Measurements from ENCODE around the gene PCARE. TPM values are rescaled to one million over a fixed set of nuclear protein-coding genes. Genes with fewer than 3 reads are reported as not detected.

The PCARE gene
- total and polyA plus RNA-seq, 2 donors (not counting 1 experiment from before 2014, with no cell fraction given) = not detected

DNA sequence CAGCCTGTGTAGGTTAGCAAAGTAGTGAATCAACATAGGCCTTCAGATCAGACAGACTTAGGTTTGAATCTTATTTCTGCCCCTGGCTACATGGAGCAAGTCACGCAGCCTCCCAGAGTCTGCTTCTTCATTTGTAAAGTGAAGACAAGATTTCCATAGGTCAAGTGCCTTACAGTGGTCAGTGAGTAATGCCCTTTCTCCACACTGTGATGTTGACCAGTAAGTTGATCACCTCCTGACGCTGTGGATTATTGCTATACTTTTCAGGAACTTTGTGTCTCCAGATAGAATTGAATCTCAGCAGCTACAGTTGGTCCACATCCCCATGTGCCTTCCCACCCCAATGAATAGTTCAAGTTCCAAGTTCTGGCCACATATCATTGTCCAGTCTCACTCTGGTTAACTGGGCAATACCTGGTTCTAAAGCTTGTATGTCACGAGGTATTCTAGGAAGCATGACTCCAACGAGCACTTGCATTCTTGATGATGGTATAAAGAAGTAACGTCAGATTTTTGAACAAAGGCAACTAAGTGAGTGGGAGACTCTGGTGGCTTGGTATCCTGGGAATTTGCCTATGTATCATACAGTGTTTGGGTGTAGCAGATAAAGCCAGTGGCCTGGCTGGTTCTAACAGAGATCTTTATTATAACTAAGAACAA, 38.8 kb upstream of the PCARE start:
- no peaks in the 10 kb centered on the region for H3K27me3 ChIP-seq (ENCODE audit: control insufficient read depth, insufficient read depth, low read length)
- no peak overlapping the region for H2AFZ ChIP-seq (ENCODE audit: low read length)
- no peaks in the 10 kb centered on the region for H3K9me3 ChIP-seq (ENCODE audit: control insufficient read depth, insufficient read depth, low read depth, low read length)
- peaks cover 26% of the 10 kb centered on the region for H3K4me1 ChIP-seq (ENCODE audit: control insufficient read depth, extremely low read depth, insufficient read depth, low read length)
- no peak overlapping the region for H3K4me2 ChIP-seq (ENCODE audit: extremely low read depth, insufficient read depth, low read length)
- no peak overlapping the region for H3K27ac ChIP-seq (ENCODE audit: insufficient read depth, low read length)
- TF ChIP-seq EZH2 (IDR thresholded peaks at IDR 0.05; ENCODE audit: low read length, missing control alignments) = no peak
- TF ChIP-seq, protein P1, sequence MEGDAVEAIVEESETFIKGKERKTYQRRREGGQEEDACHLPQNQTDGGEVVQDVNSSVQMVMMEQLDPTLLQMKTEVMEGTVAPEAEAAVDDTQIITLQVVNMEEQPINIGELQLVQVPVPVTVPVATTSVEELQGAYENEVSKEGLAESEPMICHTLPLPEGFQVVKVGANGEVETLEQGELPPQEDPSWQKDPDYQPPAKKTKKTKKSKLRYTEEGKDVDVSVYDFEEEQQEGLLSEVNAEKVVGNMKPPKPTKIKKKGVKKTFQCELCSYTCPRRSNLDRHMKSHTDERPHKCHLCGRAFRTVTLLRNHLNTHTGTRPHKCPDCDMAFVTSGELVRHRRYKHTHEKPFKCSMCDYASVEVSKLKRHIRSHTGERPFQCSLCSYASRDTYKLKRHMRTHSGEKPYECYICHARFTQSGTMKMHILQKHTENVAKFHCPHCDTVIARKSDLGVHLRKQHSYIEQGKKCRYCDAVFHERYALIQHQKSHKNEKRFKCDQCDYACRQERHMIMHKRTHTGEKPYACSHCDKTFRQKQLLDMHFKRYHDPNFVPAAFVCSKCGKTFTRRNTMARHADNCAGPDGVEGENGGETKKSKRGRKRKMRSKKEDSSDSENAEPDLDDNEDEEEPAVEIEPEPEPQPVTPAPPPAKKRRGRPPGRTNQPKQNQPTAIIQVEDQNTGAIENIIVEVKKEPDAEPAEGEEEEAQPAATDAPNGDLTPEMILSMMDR (conservative IDR thresholded peaks at IDR 0.05 in 1 of 2, IDR thresholded peaks at IDR 0.05 in 1 of 2; ENCODE audit: low read depth in 1 of 2, low read length in 2 of 2) = no peak
- peaks cover 18% of the 10 kb centered on the region for H3K79me2 ChIP-seq (ENCODE audit: control insufficient read depth, insufficient read depth, low read length)
- H3K9ac ChIP-seq (ENCODE audit: insufficient read depth, low read length) = no peak overlapping the region
- no peaks in the 10 kb centered on the region for H4K20me1 ChIP-seq (ENCODE audit: control insufficient read depth, extremely low read depth, insufficient read depth, low read length)
- H3K36me3 ChIP-seq (ENCODE audit: control insufficient read depth, insufficient read depth, low read length) = no peaks in the 10 kb centered on the region
- no peak overlapping the region for H3K4me3 ChIP-seq (replicated peaks in 1 of 4; ENCODE audit: control extremely low read depth in 1 of 4, insufficient read depth in 1 of 4, low read depth in 3 of 4, low read length in 4 of 4)
- DNase-seq (ENCODE audit: low read depth in 2 of 2) = peak in 1 of 2 donors; percentile 95

GRCh38 chr2:29112379-29112778, 38.1 kb upstream of the PCARE start:
- H4K20me1 ChIP-seq (ENCODE audit: control insufficient read depth, extremely low read depth, insufficient read depth, low read length) = no peaks in the 10 kb centered on the region
- DNase-seq (ENCODE audit: low read depth in 2 of 2) = no peak
- no peaks in the 10 kb centered on the region for H3K9me3 ChIP-seq (ENCODE audit: control insufficient read depth, insufficient read depth, low read depth, low read length)
- no peak for TF ChIP-seq EZH2 (IDR thresholded peaks at IDR 0.05; ENCODE audit: low read length, missing control alignments)
- TF ChIP-seq, protein P1 (conservative IDR thresholded peaks at IDR 0.05 in 1 of 2, IDR thresholded peaks at IDR 0.05 in 1 of 2; ENCODE audit: low read depth in 1 of 2, low read length in 2 of 2) = no peak
- peaks cover 12% of the 10 kb centered on the region for H3K79me2 ChIP-seq (ENCODE audit: control insufficient read depth, insufficient read depth, low read length)
- no peaks in the 10 kb centered on the region for H3K27me3 ChIP-seq (ENCODE audit: control insufficient read depth, insufficient read depth, low read length)
- peaks cover 21% of the 10 kb centered on the region for H3K4me1 ChIP-seq (ENCODE audit: control insufficient read depth, extremely low read depth, insufficient read depth, low read length)
- H3K4me3 ChIP-seq (replicated peaks in 1 of 4; ENCODE audit: control extremely low read depth in 1 of 4, insufficient read depth in 1 of 4, low read depth in 3 of 4, low read length in 4 of 4) = no peak overlapping the region
- H3K27ac ChIP-seq (ENCODE audit: insufficient read depth, low read length) = no peak overlapping the region
- H3K9ac ChIP-seq (ENCODE audit: insufficient read depth, low read length) = no peak overlapping the region
- H2AFZ ChIP-seq (ENCODE audit: low read length) = no peak overlapping the region
- no peaks in the 10 kb centered on the region for H3K36me3 ChIP-seq (ENCODE audit: control insufficient read depth, insufficient read depth, low read length)
- H3K4me2 ChIP-seq (ENCODE audit: extremely low read depth, insufficient read depth, low read length) = no peak overlapping the region

- no peak for TF ChIP-seq EZH2 (IDR thresholded peaks at IDR 0.05; ENCODE audit: low read length, missing control alignments)
- TF ChIP-seq, protein P1 (conservative IDR thresholded peaks at IDR 0.05 in 1 of 2, IDR thresholded peaks at IDR 0.05 in 1 of 2; ENCODE audit: low read depth in 1 of 2, low read length in 2 of 2) = no peak
- H4K20me1 ChIP-seq (ENCODE audit: control insufficient read depth, extremely low read depth, insufficient read depth, low read length) = no peaks in the 10 kb centered on the region
- H3K4me2 ChIP-seq (ENCODE audit: extremely low read depth, insufficient read depth, low read length) = no peak overlapping the region
- no peak overlapping the region for H2AFZ ChIP-seq (ENCODE audit: low read length)
- no peak overlapping the region for H3K4me3 ChIP-seq (replicated peaks in 1 of 4; ENCODE audit: control extremely low read depth in 1 of 4, insufficient read depth in 1 of 4, low read depth in 3 of 4, low read length in 4 of 4)
- DNase-seq (ENCODE audit: low read depth in 2 of 2) = peak in 1 of 2 donors; percentile 54
- no peaks in the 10 kb centered on the region for H3K9me3 ChIP-seq (ENCODE audit: control insufficient read depth, insufficient read depth, low read depth, low read length)
- H3K9ac ChIP-seq (ENCODE audit: insufficient read depth, low read length) = no peak overlapping the region
- no peaks in the 10 kb centered on the region for H3K36me3 ChIP-seq (ENCODE audit: control insufficient read depth, insufficient read depth, low read length)
- no peak overlapping the region for H3K27ac ChIP-seq (ENCODE audit: insufficient read depth, low read length)
- peaks cover 2% of the 10 kb centered on the region for H3K79me2 ChIP-seq (ENCODE audit: control insufficient read depth, insufficient read depth, low read length)
- peaks cover 13% of the 10 kb centered on the region for H3K4me1 ChIP-seq (ENCODE audit: control insufficient read depth, extremely low read depth, insufficient read depth, low read length)
- H3K27me3 ChIP-seq (ENCODE audit: control insufficient read depth, insufficient read depth, low read length) = no peaks in the 10 kb centered on the region
Measured at GRCh38 chr2:29110916-29111535, 36.7 kb upstream of the PCARE start.

All from fibroblast of lung (primary cell).